ENCODE results near the gene AMIGO1.

Gene AMIGO1

DNA sequence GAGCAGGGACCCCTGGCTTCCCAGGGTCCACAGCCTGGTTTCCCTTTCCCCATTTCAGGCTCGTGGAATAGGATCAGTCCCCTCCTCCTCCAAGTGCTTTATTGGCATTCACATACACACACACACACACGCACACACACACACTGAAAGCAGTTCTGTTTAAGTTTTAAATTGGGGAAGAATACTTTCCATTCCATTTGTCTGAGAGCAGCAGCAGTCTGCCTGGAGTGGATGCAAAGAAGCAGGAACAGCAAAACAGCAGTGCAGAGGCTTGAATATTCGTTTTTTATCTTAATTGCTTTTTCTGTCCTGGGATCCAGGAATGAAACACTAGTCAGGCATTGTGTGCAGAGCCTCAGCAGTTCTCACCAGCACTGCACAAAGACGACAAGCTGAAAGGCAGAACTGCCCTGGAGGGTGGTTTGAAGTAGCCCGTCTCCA, 8.6 kb downstream of the AMIGO1 start:
- no peak for DNase-seq

DNA sequence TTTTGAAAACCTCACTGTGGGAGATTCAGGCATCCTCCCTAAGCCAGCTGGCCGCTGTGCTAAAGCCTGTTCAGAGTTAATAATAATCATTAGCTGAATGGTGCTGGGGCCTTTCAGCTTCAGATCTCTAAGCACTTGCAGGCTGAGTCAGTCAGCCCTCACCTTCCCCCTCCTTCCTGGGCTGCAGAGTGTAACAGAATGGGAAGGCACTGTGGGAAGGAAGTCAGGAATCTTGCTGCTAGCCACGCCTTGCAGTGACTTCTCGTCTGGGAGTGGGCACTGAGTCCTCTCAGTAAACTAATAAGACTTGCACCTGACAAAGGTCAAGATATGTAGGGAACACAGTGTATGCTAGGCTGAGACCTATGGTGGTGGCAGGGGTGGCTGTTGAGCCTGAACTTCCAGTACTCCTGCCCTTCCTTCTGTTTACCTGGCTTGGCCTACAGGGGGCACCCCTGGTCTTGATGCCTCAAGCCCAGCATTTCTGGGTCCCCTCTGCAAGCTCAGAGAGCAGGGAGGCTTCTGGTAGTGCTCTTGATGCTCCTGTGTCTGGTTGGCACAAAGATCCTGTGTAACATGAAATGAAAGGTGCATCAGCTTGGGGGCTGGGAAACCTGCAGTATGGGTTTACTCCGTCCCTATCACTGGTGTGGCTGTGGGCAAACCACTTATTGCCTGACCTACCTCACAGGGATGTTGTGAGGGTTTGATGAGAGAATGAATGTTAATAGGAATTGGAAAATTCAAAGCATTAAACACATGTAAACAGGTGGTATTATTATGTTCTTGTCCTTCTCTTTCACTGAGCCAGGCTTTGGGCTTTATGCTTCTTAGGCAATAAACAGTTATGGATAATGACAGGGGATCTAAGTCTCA, 9.6 kb downstream of the AMIGO1 start:
- DNase-seq = no peak

DNA sequence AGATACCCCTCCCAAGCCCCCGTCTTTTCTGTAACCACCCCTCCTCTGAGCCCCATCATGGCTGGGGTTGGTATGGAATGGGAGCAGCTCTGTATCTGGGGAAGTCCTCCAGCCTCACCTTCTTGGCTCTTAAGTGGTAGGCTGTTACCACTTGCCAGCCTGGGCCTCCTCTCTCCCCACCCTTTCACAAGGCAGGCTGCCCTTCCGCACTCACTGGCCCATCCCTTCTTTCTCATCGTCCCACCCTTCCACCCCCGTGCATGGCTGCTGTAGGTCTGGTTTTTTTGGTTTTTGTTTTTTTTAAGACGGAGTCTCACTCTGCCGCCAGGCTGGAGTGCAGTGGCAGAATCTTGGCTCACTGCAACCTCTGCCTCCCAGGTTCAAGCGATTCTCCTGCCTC, 10.4 kb downstream of the AMIGO1 start:
- DNase-seq = no peak

DNA sequence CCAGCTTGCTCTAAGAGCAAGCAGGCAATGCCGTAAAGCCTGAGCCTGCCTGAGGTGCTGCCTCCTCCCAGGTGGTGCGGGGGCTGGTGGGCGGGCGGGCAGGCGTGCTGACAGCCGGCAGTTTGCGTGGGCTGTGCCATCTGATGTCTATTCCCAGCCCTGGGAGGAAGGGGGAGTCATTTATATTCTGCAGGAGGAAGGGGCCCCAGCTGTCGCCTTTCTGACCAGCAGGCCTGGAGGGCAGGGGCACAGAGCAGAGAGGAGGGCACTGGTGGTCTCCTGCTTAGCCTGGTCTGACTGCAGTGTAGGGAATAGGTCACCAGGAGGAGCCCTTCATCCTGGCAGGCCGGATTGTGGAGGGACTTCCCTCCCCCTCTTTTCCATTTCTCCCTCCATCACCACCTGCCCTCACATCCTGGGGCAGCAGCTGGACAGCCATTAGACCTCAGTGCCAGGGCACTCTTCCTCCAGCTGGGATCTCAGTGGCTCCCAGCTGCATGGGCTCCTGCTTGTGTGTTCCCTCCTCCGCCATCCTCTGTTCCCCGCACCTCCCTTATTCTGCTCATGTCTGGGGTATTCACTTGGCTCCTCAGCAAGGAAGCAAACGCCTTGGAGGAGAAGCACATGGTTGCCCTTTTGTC, 11.2 kb downstream of the AMIGO1 start:
- DNase-seq = no peak

DNA sequence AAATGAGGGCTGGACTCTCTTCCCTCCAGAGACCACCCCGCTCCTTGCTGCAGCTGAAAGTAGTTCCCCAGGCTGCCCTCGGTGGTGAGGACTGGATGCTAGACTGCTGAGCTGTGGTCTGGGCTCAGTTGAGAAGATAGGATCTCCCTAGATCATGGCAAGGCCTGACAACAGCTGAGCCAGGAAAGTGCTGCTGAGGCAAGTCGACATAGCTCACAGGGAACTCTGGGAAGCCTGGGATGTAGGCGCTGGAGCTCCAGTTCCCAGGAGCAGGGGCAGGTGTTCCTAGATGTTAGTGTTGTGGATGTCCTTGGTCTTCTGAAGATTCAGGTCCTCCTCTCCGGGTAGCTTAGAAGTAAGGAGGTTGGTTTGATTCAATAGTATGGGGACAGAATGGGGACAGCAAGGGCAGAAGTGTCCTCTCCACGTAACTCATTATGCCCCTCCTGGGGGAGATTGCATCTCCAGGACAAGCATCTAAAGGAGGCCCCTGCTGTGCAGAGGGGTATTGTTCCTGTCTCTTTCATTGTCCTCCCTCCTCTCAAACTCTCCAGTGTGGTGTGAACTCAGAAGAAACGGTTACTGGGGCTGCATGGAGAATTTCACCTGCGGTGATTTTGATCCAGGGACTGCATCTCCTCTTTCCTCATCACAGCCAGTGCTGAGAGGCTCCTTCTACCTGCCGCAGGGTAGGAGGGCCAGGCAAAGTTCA, 11.9 kb downstream of the AMIGO1 start:
- no peak for DNase-seq

DNA sequence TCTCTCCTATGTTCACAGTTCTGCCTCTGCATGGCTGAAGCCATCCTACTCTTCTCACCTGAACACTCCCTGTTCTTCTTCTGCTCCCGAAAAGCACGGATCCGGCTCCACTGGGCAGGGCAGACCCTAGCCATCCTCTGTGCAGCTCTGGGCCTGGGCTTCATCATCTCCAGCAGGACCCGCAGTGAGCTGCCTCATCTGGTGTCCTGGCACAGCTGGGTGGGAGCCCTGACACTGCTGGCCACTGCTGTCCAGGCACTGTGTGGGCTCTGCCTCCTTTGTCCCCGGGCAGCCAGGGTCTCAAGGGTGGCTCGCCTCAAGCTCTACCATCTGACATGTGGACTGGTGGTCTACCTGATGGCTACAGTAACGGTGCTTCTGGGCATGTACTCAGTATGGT, 13.8 kb downstream of the AMIGO1 start:
- DNase-seq = no peak

DNA sequence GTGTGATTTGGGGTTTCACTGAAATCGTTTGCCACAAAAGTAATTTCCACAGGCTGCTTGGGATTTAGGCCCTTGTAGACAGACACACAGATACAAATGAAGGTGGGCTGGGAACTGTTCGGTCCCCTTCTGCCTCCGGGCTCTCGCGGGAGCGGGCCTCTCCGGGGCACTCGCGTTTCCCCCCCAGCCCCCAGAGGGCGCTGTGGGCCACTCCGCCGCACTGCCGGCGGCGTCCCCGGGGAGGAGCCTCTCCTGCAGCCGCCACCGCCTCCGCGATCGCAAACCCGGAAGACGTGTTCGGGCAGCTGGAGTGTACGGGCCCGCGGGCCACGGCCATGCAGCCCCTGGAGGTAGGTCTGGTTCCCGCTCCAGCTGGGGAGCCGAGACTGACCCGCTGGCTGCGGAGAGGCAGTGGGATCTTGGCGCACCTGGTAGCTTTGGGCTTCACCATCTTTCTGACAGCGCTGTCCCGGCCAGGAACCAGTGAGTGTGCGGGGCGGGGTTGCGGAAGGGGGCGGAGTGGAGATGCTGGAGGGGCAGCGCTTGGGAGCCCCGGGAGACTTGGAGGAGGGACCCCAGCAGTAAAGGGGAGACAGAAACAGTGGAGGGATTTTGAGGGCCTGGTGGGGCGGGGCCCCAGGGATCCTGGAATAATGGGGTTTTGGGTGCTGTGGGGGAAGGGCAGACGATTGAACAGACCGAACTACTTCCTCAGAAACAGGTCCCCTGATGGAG, 15.6 kb downstream of the AMIGO1 start, which contains the start of gene CYB561D1:
Gene CYB561D1 (plus strand): TSS at position 290 of the 735 bp plus-strand sequence. CDS start 46 bp downstream, at position 336.
- no peak for DNase-seq

DNA sequence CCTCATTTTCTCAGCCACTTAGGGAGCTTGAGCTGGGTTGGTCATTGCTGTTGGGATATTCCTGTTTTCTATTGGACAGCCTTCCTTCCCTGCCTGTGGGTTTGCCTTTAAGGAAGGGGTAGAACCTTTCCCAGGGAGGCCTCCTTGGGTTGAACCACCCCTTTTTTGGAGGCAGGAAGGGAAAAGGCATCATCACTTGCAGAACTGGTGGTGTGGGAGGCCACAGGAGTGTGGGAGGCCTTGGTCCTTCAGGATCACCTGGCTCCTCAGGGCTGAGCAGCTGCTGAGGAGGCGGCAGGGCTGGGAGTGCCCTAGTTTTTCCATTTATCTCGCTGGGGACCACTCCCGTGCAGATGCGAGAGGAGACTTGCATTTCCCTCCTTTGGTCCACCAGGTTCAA, 16.3 kb downstream of the AMIGO1 start:
- DNase-seq = no peak

DNA sequence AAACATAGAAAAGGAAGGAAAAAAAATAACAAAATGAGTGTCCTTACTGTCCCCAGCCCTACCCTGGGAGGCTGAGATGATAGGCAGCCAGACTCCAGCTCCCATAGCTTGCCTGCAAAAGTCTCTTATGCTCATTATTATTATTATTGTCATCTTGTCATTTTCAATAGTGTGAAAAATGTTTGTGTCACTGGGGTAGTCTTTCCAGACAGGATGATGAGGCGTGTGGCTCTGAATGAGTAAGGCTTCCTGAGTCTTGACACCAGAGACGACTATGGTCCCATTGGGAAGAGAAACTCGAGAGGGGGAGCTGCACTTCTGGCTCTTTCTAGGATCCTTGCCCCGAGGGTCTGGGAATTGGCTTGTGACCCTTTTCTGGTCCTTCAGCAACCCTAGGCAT, 16.7 kb downstream of the AMIGO1 start:
- no peak for DNase-seq

DNA sequence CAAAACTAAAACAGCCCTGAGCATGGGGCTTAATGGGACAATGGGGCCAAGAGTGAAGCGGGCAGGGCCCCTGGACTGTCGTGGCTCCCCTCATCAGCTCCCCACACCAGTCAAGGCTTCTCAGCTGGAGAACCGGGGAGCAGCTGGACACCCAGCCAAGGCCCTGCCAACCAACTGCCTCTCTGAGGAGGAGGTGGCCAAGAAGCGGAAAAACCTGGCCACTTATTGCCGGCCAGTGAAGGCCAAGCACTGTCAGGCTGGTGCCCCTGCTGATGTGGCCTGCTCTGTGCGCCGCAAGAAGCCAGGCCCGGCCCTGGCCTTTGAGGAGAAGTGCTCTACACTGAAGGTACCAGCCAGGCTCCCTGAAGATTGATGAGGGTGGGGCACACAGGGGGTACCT, 18.2 kb downstream of the AMIGO1 start:
- DNase-seq = no peak

DNA sequence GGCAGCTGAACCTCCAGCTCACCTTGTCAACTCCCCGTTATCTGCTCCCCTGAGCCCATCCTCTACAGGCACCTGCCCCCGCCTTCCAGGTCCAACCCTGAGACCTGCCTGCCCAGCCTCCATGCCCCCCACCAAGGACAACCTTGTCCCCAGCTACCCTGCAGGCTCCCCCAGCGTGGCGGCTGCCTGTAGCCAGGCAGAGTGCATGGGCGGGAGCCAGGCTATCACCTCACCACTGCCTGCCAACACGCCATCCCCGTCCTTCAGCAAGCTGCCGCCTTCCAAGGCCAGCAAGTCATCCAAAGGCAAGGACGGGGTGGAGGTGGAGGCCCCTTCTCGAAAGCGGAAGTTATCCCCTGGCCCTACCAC, 18.6 kb downstream of the AMIGO1 start:
- no peak for DNase-seq

DNA sequence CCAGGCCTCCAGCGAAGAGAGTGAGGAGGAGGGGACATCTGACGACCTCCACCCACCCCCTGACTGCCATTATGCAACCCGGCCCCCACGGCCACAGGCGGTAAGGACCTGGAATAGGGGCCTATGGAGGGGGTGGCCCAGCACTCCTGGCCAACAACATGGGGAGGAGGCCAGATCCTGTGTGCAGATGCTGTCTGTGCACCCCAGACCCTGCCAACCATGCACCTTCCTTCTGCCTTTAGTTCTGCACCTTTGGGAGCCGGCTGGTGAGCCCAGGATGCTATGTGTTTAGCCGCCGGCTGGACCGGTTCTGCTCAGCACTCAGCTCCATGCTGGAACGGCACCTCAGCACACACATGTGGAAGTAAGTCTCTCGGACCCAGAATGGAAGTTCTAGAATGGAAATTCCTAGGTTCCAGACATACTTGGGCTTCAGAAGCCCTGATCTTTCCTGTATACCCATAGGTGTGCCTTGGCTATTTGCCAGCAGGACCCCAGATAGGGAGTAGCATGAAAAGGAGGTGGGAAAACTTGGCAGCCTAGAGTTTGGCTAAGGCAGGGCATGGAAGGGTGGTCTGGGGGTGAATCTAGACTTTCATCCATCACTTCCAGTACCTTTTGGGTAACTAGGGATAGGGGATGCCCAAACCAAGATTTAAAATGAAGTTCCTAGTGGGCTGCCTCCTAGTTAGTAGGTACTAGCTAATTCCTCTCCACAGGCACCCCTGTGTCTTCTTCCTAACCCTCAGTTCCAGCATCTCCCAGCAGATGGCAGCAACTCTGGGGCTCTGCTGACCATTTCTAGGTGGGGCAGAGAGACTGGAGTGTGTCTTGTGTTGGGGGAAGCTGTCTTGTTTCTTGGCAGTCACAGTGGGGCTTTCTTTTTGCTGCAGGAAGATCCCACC, 19.2 kb downstream of the AMIGO1 start:
- no peak for DNase-seq

DNA sequence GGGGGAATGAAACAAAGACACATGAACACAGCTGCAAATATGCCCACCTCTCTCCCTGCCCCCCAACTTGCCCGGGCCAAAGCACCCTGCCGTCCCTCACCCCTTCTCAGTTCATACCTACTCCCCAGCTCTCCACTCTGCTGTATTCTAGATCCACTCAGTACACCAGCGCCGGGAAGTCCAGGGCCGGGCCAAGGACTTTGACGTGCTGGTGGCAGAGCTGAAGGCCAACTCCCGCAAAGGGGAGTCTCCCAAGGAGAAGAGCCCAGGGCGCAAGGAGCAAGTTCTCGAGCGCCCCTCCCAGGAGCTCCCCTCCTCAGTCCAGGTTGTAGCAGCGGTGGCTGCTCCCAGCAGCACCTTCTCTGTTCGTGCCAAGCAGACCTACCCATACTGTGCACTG, 20.8 kb downstream of the AMIGO1 start:
- DNase-seq = no peak

DNA sequence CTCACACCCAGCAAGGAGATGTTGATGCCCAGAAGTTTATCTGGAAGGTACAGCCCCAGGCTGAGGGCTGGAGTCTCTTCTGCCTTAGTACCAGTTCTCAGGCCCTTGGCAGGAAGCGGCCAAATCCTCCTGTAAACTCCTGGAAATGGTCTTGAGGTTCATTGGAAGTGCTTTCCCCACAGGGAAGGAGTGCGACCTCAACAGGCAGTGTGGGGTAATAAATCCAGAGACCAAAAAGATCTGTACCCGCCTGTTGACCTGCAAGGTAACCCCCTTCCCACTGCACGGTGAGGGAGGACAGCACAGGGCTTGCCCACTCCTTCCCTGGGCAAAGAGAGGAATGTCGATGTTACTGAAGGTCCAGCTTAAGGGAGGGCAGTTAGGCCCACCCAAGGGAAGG, 21.3 kb downstream of the AMIGO1 start:
- no peak for DNase-seq

DNA sequence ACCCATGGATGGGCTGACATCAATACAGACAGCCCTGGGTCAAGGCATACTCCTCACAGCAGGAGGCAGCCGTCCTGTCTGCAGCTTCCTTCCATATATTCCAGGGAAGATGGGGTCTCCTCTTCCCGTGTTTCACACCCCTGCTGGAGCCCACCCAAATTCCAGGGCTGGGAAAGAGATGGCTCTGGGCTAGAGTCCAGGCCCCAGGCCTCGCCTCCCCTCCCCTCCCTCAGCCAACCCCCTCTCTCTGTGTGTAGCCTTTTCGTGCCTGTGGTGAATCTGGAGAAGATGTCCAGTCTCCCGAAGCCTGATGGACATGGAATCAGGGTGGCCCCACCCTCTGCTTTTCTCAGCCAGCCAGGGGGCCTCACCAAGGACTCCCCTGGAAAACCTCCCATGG, 22.3 kb downstream of the AMIGO1 start:
- no peak for DNase-seq

DNA sequence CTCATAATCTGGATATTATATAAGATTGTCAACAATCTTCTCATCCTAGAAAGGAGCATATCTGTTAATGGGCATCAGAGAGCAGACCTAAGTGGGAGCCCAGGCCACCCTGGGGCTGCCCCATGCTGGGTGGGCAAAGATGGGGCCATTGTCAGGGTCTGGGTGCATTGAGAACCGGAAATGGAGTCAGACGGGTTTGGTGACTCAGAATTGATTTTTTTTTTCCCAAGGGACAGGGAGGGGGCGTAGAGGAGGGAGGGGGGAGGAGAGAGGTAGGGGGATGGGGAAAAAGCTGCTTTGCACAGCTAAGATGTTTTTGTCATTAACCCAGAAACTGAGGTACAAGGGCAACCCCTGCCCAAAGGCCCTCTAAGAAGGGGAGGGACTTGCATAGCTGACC, 24.5 kb downstream of the AMIGO1 start:
- no peak for DNase-seq

DNA sequence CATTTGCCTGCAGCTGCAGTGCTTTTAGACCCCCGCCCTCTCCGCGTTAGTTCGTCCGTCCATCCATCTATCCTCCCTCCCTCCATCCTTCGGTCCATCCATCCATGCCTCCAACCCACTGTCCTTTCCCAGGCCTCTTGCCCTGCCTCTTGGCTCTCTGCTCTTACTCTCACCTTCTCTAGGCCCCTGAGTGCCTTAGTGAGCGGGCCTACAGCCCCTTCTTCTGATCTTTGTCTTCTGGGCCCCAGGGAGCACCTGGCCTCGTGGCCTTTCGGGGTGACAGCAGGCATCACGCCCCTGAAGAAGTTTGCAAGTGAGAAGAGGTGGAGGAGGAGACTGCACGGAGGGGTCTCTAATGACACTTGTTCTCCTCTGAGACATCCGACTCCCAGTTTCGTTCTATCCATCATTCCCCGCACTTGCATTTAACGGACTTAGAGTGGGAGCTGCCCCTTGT, 25.0 kb downstream of the AMIGO1 start:
- no peak for DNase-seq

DNA sequence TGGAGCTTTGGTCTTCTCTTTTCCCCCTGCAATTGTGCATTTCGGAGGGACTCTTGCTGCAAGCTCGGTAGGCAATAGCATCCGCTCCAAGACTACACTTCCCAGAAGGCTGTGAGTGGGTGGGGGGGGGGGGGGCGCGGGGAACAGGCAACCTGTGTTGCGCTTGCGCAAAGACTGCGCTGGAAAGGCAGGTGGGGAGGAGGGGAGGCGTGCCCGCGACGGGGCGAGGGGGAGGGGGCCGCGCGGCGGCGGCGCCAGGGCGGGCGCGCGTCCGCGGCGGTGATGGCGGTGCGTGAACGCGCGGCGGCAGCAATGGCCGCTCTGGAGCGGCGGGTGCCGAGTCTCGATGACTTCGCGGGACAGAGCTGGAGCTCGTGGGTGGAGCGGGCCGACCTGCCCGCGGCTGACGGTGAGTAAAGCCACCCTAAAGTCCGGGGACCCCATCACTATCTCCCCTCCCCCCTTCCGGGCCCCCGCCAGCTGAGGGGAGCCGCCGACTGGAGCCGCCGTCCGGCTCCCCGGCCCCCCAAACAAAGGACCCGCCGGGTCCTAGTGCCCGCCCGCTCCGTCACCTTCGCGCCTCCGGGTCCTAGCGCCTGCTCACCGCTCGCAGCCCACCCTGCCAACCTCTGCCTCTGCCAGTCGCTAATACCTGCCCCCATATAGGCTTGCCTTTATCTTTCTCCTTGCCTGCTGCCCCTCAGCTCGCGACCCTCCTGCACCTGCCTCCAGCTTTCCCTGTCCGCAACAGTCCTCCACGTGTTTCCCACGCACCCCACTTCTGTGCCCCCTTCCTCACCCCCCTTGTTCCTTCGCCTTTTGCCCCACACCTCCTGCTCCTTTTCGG, 25.6 kb downstream of the AMIGO1 start, which contains the start of gene ATXN7L2:
Gene ATXN7L2 (plus strand): TSS at position 234 of the 847 bp plus-strand sequence. CDS start 49 bp downstream, at position 283.
- DNase-seq = no peak

DNA sequence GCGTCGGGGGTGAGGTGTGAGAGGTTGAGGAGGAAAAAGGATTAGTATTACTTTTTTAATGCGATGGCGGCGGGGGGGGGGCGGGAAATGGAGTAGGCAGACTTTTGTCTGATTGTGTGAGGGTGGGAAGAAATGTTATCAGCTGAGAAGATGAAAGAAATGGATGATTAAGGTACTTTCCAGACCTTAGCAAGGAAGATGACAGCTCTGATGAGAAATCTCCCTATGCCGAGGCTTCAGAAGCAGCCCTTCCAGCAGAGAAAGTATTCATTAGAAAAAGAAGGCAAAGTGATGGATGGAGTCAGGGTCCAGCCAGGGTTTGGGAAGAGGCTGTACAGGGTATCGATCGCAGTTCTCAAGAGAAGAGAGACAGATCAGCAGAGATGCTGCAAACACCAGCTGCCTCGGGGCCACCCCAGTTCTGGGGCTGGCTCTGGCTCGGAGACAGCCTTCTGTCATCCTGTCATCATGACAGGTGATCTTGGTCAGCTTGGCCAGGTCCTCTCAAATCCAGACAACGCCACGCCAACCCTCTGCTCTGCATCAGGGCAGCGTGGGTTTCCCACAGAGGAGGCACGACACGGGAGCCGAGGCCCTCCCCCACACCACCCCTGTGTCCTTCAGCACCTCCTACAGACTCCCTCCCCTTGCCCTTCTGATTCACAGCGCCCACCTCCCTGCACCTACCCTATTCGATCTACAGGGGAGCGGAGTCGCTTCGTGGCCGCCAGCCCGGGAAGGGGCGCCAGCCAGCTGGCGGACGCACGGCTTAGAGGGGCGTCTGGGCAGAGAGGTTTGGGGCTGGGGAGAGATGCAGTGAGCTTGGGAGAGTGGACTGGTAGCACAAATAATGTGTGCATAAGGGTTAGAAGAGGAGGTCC, 26.5 kb downstream of the AMIGO1 start:
- no peak for DNase-seq

DNA sequence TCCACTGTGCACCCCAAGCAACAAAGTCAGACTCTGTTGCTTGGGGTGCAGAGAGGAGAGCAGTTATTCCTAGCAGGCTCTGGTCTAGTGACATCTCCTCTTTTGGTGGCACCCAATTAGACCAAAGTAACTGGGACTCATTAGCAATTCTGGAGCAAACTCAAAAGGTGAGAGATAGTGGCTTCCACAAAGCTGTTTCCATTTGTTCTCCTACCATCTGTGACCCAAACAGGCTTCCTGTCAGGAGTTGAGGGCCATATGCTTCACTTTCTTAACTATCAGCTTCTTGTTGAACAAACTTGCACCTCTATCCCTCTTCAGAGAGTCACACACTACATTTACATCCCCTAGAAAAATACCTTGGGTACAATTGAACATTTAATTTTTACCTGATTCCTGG, 27.3 kb downstream of the AMIGO1 start:
- no peak for DNase-seq

All from SIG-M5 (cell line).